Omental fat pad (tissue), 4 donors: Measurements from ENCODE around the gene VAC14. TPM values are rescaled to one million over a fixed set of nuclear protein-coding genes. Genes with fewer than 3 reads are reported as not detected.
"Not testable (repeated sequence)": the region's sequence is repeated elsewhere in the genome, so short reads cannot be mapped to it uniquely, and the experiment has no call there.

Experiments used
- ATAC-seq: fragments of 150-250 bp; one replicate; pipeline ENCODE4 v1.9.1; 2016; ENCODE audit warnings: mild to moderate bottlenecking, moderate library complexity; ENCODE audit not compliant: low FRiP score
- DNase-seq: peaks from one replicate; pipeline ENCODE4 v3.0.0-alpha.2; 2019; ENCODE audit warnings: low spot score
- total RNA-seq, 4 donors: library from RNA; depleted of rRNA; stranded (reverse); fragments of >200 nt; gene quantifications; one replicate each; pipeline ENCODE4 v1.1.0, GENCODE V29; 2016
- TF ChIP-seq, protein P1 (sequence below), 3 donors: fragments of 450-650 bp; IDR thresholded peaks; one replicate each; pipeline ENCODE4 v1.5.1; 2016 to 2017; ENCODE audit warnings: antibody characterized with exemption in 3 of 3, mild to moderate bottlenecking in 3 of 3, moderate library complexity in 2 of 3

Gene VAC14
- total RNA-seq: 10 to 100 TPM; 24.0 to 44.1 (median 35.0) TPM

GRCh38 chr16:70800781-70801480, at the start of gene VAC14:
Gene VAC14 (minus strand): TSS chr16:70801158. CDS start chr16:70800900, 258 bp downstream.
- ATAC-seq: peak; percentile 95
- peak; percentile 91 for DNase-seq
- TF ChIP-seq, protein P1, sequence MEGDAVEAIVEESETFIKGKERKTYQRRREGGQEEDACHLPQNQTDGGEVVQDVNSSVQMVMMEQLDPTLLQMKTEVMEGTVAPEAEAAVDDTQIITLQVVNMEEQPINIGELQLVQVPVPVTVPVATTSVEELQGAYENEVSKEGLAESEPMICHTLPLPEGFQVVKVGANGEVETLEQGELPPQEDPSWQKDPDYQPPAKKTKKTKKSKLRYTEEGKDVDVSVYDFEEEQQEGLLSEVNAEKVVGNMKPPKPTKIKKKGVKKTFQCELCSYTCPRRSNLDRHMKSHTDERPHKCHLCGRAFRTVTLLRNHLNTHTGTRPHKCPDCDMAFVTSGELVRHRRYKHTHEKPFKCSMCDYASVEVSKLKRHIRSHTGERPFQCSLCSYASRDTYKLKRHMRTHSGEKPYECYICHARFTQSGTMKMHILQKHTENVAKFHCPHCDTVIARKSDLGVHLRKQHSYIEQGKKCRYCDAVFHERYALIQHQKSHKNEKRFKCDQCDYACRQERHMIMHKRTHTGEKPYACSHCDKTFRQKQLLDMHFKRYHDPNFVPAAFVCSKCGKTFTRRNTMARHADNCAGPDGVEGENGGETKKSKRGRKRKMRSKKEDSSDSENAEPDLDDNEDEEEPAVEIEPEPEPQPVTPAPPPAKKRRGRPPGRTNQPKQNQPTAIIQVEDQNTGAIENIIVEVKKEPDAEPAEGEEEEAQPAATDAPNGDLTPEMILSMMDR (IDR thresholded peaks at IDR 0.05): no peak

DNA sequence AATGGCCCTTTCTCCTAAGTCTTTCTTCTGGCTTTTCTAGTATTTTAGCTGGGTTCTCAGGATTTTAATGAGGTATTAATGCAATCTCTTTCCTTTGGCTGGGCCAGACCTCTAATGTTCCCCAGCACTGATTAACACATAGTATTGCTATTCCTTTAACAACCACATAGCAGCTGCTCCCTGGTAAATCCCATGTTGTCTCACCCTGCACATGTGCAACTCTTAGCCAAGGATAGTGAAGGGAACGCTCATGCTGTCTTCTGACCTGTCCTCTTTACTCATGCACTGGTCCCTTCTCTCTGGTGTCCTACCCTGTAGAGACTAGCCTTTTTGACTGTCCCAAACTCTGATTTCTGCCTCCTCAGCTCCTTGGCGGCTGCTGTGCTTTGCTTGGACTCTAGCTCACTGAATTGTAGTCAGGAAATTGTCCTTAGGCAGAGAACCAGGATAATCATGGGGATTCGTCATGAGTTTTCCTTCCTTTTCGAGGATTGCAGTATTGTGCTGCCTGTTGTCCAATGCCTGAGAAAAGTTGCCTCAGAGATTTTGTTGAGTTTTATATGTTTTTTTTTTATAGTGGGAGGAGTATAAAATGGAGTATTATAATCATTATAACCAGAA, 22.6 kb upstream of the VAC14 start:
- not testable (repeated sequence) for DNase-seq, ATAC-seq

DNA sequence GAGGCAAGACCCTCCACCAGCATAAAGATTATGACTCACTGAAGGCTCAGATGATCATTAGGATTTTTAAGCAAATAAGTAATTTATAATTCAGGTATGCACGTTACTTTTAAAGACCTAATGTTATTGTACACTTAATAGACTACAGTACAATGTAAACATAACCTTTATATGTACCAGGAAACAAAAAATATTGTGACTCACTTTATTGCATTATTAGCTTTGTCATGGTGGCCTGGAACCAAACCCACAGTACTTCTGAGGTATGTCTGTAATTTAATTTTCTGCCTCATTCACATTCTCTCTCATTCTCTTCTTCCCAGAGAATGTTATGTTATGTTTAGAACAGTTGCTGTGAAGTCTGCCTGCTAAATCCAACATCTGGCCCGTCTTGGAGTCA, 21.8 kb upstream of the VAC14 start:
- not testable (repeated sequence) for DNase-seq, ATAC-seq

DNA sequence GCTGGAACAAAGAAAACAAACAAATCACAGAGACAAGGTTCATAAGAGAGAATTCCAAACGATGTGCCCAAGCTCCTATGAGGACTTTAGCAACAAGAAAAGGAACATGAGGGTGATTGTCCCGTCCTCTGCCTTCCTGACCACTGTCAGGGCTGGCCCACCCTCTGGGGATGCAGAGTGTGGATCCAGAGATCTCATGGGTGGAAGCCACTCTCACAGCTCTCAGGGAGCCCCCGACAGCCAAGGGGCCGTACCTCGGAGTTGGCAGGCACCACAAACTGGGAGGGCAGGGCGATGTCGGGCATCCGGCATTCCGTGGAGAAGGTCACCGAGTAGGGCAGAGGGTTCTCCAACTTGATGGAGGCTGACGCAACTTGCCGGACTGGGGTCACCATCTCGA, 17.1 kb upstream of the VAC14 start:
- ATAC-seq: not testable (repeated sequence)

GRCh38 chr16:70809392-70810060, 8.6 kb upstream of the VAC14 start:
- DNase-seq: no peak
- no peak for ATAC-seq
- TF ChIP-seq, protein P1 (IDR thresholded peaks at IDR 0.05): no peak

More for the DNA sequence above, 17.1 kb upstream of the VAC14 start:
- not testable (repeated sequence) for DNase-seq

DNA sequence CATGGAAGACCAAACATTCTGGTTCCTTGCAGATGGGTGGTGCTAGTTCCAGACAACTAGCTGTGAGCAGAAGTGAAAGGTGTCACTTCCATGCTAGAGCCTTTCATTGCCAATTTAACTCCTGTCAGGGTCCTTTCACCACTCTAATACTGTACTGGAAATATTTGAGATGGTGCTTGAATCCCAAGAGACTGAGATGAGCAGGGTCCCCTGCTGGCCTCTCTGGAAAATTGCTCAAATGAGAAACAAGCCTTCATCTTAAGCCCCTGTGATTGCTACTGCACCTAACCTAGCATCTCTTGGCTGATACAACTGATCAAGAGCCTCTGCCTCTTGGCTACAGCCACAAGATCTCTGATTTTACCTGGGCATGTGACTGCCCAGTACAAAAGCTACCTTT, 7.4 kb upstream of the VAC14 start:
- TF ChIP-seq, protein P1 (IDR thresholded peaks at IDR 0.05): no peak
- DNase-seq (no peak), ATAC-seq (no peak)

DNA sequence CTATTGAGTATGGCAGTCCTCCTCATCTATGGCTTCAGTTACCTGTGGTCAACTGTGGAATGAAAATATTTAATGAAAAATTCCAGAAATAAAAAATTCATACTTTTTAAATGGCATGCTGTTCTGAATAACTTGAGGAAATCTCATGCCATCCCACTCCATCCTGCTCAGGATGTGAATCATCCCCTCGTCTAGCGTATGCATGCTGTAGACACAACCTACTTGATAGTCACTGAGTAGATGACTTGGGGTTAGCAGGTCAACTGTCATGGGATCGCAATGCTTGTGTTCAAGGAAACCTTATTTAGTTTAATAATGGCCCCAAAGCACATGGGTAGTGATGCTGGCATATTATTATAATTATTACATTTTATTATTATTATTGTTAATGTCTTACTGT, 4.8 kb upstream of the VAC14 start:
- TF ChIP-seq, protein P1 (IDR thresholded peaks at IDR 0.05): no peak
- no peak for DNase-seq
- no peak for ATAC-seq

DNA sequence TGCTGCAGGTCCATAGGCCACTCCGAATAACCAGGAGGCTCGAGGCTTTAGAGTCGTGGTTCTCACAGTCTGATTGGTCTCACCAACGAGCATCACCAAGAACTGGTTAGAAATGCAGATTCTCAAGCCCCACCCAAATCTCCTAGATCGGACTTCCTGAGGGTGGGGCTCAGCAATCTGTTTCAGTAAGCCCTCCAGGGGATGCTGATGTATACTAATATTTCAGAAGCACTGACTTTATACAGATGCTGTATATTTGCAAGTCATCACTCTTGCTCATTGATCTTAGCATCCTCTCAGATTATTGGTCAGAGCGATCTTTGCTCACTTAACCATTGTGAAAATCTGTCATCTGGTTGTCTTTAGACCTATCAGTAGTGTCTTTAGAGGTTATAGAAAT, 4.4 kb upstream of the VAC14 start:
- DNase-seq (no peak), ATAC-seq (no peak)
- TF ChIP-seq, protein P1 (IDR thresholded peaks at IDR 0.05): no peak
